ENCODE measurements around the gene CDH11.

Gene CDH11

DNA sequence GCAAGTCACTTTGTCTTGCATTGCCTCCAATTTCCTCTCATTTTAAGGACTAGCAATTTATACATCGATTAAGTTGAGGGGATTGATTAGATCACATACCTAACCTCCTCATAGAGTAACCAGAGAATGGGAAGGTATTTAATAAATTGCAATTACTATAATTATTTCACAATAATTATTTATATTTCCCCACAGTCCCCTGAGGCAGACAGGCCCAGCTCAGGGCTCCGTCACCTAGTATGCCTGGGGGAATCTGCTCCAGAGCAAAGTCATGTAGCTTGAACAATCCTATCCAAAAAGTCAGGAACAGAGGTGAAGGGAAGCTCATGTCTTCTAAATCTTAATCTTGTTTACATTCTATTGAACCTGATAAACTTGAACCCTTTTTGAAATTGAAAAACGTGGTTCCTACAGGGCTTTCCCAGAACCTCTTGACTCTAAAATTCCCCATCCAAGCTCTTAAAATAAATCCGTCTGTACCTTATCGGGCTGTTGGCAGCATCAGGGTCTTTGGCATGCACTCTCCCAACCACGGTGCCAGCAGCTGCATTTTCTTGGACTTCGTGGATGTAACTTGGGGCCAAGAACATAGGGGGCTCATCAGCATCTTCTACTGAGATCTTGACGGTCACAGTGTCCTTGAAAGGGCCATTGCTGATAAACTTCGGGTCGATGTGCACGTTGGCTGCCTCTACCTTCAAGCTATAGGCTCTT, 140.1 kb downstream of the CDH11 start:
- no peak for DNase-seq (ENCODE audit: low read depth, low spot score)

DNA sequence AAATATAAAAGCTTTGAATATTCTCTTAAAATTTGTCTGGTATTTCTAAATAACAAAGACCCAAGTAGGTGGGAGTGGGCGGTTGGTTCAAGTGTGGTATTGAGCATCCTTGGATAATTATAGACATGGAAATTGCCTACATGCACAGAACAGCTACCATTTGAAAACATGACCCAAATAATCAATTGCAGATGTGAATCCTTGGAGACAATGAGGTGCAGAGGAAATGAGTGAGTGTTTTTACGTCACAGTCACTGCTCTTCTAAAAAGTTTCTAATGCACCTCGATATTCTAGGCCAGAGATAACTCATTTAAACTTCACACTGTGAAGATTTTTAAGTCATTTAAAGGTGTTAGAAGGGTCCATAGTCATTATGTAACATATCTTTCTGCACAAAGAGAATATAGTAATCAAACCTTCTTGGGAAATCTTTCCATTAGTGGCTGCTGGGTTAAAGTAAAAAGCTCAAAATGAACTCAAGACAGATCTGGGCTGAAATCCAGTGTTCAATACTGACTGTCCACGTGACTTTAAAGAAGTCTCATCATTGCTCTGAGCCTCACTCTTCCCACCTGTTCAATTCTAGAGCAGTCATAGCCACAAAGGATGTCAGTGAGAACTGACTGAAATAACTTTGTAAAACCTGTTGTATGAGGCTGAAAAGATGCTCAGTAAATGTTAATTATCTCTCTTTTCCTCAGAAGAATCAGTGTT, 144.5 kb downstream of the CDH11 start:
- no peak for DNase-seq (ENCODE audit: low read depth, low spot score)

DNA sequence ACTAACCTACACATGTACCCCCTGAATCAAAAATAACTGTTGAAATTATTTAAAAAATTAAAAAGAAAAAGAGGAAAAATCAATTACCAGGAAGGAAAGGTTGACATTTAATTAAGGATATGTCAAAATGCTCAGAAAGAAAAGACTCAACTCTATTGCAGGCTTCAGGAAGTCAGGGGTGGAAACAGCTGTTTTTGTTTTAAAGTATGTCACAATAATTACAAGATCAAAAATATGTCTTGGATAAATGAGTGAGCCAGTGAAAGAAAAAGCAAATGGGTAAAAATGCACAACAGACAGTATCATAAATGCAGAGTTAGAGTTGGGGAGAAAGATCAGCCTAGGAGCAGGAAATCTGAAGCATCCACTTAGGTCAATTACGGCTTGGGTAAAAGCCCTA, 146.0 kb downstream of the CDH11 start:
- DNase-seq (ENCODE audit: low read depth, low spot score) = no peak

DNA sequence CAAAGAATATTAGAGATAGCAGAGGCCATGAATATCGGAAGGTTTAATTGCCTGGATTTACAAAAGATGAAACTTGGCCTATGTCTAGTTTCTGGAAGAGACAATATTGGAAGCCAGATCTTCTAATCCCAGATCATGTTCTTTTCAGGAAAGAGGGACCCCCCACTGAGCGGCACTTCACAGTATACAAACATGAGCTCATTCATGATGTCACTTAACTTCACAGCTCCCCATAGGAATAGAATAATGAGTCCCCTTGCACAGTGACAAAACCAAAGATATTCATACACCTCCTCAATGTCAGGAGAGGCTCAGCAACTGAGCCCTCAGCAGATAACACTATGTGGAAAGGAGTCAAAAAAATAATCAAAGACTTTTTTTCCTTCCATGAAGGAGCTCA, 147.5 kb downstream of the CDH11 start:
- no peak for DNase-seq (ENCODE audit: low read depth, low spot score)

DNA sequence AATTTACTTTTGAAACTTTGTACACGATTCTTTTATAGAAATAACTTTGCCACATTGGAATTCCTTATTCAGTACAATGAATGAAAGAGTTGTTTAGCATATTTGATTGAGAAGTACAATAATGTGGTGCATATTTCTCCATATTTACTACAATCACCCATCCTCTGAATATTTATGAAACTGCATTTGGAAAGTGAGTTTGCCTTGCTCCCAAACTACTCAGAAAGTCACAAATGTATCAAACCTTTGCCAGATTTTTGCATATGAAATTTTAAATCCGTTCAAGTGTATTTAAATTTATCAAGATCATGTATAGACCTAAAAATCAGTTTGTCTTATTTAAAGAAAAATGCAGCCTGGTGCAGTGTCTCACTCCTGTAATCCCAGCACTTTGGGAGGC, 148.7 kb downstream of the CDH11 start:
- DNase-seq (ENCODE audit: low read depth, low spot score) = no peak

DNA sequence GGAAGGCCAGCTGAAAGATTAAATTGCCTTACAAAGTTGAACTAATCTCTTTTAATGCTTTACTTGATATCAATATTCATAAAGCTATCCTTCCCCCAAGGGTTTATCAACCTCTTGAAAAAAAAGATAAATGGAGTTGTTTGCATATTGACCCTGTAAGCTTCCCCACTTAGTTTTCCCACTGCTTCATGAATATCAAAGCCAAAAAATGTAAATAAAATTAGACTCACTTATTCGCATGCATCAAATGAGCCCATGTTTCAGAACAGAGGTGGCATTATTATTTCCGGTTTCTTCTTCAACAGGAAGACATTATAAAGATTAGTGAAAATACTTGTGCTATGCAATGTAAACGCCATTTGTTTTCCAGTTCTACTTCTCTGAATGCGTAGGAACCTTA, 150.7 kb downstream of the CDH11 start:
- DNase-seq (ENCODE audit: low read depth, low spot score) = no peak

DNA sequence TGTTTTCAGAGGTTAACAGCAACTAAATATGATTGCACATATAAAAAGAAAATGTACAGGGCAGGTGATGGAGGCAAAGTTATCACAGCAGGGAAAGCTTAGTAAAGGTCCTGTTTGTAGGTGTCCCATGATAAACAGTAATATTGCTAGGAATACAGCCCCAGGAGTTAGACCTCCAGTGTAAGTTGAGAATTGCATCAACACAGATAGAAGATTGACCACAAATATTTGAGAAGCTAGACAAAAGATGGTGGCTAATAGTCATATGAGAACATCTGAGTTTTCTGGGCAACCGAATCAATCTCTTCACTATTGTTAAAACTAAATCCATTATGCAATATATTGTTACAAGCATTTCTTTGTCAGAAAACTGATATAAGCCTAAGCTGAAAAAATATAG, 152.6 kb downstream of the CDH11 start:
- no peak for DNase-seq (ENCODE audit: low read depth, low spot score)

DNA sequence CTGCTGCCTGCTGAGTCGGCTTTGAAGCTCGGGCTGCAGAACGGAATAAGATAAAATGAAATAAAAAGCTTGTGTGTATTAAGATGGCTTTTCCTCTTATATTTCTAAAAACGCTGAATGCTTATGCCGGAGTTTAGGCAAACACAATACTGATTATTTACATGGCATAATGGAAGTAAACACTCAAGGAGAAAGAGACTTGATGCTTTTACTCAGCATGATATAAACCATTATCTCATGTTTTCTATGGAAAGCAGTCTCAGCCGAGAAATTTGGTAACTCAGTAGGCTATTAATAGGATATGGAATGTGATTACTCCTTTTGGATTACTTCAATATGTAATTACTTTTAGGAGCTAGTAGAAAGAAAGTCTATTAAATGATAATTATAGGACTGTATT, 153.3 kb downstream of the CDH11 start:
- no peak for DNase-seq (ENCODE audit: low read depth, low spot score)

DNA sequence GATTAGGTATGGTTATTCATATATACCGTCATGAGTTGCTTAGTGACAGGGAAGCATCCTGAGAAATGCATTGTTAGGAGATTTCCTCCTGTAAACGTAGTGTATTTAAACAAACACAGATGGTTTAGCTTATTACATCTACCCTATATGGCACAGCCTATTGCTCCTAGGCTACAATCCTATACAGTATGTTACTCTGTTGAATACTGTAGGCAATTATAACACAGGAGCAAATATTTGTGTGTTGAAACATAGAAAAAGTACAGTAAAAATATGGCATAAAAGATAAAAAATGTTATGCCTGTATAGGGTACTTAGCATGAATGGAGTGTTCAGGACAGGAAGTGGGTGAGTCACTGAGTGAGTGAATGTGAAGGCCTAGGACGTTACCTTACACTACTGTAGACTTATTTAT, 157.7 kb downstream of the CDH11 start:
- no peak for DNase-seq (ENCODE audit: low read depth, low spot score)

DNA sequence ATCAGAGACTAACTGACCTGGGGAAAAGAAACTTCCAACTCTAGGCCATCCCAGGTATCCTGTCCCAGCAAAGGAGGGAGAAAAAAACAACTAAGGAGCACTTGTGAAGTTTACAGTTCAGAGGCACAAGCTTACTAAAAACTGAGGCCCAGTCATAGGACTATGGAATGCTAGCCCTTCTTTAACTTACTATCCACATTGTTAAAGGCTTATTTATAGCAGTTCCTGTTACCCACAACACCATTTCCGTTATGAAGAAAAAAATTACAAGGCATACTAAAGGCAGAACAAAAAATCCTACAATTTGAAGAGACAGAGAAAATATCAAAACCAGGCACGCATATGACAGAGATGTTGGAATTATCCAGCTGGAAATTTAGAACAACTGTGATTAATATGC, 159.1 kb downstream of the CDH11 start:
- no peak for DNase-seq (ENCODE audit: low read depth, low spot score)

DNA sequence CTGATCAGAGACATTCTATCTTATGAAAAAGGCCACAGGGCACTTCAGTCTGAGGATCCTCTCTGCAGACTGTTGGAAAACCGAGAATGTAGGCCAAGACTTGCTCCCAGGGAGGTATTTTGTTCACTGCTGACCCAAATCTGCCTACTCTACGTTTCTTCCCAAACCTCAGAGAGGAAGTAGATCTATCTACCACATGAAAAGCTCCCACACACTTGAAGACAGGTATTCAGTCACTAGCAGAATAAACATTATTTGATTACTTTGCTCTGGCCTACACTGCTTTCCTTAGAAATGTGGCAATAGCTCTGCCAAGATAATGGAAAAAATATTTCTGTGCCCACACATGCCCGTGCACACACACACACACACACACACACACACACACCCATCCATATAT, 164.6 kb downstream of the CDH11 start:
- DNase-seq (ENCODE audit: low read depth, low spot score) = no peak

DNA sequence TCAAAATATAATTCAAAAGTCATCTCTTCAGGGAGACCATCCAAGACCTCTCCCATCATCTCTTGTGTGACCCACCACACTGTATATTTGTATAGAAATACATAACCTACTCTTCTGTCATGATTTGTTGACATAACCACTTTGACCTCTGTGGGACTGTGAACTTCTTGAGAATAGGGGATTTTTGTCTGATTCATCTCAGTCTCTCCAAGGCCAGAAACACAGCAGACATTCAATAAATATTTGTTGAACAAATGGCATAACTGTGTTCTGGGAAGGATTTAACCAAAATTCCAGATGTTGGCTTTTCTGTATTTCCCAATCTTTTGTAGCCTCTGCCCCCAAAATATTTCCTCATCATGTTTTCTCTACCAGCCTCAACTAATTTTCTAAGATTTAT, 169.7 kb downstream of the CDH11 start:
- DNase-seq (ENCODE audit: low read depth, low spot score) = no peak

DNA sequence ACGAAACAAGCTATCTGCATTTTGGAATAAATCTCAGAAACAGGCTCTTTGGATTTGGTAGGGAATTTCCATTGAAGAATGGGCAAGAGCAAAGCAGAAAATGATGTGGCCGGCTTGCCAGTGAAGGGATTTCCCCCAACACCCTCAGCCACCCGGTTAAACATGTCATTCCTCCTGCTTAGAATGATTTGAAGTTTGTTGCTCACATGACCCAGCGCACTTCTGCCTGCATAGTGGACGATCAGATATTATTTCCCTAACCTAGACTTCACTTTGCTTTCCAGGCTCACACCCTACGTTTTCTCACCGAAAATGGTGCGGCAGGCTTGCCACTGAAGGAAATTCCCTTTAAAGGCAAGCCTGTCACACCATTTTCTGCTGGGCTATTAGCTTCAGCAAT, 170.7 kb downstream of the CDH11 start:
- DNase-seq (ENCODE audit: low read depth, low spot score) = no peak

DNA sequence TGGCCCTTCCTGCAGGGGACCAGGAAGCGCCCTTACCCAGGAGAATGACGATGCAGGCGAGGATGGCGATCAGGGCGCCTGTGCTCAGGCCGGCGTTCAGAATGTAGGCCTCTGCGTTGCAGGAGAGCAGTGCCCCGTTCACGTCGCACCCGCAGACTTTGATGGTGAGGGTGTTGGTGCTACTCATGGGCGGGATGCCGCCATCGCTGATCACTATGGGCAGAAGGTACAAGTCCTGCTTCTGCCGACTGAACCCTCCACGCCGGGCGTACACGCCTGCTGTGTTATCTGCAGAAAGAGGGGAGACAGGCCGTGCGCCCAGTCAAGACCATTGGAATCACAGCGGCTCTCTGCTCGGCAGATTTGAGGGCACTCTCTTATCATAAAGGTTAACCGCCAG, 171.1 kb downstream of the CDH11 start:
- DNase-seq (ENCODE audit: low read depth, low spot score) = no peak

DNA sequence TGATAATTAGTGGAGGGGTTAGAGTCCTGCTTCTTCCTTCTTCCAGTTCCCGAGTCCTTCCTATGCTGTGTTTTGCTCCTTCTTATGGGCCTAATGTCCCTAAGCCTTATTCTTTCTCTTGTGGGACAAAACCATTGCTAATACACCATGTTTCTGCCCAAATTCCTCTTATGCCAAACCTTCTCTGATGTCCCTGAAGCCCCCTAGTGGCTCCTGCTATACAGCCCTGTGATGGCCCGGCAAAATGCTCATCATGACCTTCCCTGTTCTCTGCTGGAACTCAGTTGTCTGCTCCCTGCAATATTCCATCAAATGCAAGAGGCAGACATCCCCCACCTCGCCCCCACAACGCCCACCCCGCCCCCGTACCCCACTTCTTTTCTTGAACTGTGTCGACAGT, 171.6 kb downstream of the CDH11 start:
- no peak for DNase-seq (ENCODE audit: low read depth, low spot score)

DNA sequence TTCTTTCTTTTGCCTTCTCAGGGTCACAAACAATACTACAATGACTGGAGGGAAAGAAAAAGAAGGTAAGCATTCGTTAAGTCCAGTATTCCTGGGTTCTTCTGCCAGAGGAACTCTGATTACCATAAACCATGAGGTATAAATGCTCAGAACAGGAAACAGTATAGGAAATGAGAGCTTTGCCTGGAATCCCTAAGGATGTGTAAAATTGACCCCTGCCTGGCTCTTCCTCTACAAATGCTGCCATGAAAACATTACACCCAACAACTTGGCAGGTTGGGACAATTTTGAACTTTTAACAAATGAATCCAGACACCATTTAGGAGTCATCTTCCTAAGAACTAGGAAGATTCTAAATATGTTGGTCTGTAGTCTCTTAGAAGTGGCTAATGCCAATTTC, 173.8 kb downstream of the CDH11 start:
- DNase-seq (ENCODE audit: low read depth, low spot score) = no peak

DNA sequence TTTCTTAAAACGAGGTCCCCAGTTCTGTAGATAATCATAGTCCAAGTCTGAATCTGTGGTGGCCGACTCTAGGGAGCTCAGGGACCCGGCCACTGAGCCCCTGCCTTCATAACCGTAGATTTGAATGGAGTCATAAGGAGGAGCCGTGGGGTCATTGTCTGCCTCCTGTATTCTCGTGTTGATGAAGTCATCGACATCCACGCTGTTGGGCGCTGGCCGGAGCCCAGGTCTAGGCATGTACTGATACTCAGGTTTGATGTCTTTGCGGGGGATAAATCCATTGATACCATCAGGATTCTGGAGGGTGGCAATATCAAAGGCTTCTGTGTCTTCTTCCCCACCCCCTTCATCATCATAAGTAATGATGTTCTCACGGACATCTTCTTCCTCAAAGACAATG, 174.2 kb downstream of the CDH11 start:
- DNase-seq (ENCODE audit: low read depth, low spot score) = no peak

DNA sequence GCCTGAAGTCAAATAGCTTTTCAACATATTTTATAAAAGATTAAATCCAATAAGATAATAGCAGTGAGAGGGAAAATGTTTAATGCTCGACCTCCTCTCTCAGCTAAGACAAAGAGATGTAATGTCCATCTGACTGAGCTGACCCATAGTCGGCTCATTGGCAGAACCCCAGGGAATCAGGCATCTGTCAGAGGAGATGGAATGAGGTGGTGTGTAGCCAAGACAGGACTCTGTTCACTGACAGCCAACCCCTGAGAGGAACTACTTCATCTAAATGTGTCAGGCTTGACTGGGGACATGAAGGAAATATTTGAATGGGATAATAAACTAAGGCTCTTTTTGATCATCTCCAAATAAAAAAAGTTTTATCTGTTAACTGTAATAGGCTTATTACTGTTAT, 188.0 kb downstream of the CDH11 start:
- no peak for DNase-seq (ENCODE audit: low read depth, low spot score)

DNA sequence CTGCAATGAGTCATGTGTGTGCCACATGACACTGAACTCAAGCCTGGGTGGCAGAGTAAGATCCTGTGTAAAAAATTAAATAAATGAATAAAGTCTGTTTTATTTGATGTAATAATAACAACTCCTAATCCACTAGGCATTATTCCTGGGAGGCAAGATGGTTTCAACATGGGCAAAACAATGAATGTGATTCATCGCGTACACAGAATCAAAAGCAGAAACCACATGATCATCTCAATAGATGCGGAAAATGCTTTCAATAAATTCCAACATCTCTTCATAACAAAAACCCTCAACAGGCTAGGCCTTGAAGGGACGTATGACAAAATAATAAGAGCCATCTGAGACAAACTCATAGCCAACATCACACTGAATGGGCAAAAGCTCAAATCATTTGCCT, 195.4 kb downstream of the CDH11 start:
- no peak for DNase-seq (ENCODE audit: low read depth, low spot score)

DNA sequence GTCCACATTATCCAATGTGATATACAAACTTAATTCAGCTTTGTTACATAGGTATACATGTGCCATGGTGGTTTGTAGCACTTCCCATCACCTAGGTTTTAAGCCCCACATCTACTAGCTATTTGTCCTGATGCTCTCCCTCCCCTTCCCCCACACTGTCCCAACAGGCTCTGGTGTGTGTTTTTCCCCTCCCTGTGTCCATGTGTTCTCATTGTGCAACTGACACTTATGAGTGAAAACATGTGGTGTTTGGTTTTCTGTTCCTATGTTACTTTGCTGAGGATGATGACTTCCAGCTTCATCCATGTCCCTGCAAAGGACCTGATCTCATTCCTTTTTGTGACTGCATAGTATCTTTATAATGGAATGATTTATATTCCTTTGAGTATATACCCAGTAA, 196.7 kb downstream of the CDH11 start:
- no peak for DNase-seq (ENCODE audit: low read depth, low spot score)

DNA sequence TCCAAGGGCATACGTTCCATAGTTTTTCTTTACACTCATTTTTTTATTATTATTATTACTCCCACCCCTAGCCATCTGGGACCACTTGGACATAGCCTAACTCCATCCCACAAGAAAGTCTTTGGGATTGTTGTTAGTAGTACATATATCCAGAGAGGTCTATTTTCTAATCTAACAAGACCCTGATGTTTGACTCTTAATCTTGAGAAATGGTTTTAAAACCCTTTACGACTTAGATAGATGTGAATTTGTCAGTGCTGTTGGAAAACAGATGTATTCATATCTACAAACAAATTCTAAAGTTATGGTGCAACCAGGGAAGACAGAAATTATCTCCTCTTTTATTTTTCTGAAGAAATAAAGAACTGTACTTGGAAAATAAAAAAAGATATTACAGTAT, 197.8 kb downstream of the CDH11 start:
- no peak for DNase-seq (ENCODE audit: low read depth, low spot score)

DNA sequence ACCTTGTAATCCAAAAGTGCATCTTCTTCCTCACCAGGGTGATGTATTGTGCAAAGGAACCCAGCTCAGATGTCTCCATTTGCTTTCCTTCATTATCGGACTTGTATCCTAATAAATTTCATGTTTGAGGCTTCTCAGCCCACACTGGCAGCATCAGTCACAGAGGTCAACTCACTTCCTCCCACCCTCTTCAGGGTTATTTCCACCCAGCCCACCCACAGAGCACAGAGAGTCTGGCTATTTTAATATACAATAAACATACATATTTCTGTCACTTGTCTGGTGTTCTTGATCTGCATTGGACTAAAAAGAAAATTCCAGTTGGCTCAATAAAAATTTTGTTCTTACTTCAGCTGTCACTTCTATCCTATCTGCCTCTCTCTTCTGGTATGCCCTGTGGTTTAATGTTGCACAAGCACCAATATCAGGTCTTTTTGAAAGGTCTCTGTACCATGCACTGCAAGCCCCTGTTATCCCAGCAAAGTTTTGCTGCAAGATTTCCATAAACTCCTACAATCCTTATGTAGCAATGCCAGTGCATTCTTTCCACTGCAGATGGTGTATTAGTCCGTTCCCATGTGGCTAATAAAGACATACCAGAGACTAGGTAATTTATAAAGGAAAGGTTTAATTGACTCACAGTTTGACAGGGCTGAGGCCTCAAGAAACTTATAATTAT, 201.8 kb downstream of the CDH11 start:
- DNase-seq (ENCODE audit: low read depth, low spot score) = no peak

DNA sequence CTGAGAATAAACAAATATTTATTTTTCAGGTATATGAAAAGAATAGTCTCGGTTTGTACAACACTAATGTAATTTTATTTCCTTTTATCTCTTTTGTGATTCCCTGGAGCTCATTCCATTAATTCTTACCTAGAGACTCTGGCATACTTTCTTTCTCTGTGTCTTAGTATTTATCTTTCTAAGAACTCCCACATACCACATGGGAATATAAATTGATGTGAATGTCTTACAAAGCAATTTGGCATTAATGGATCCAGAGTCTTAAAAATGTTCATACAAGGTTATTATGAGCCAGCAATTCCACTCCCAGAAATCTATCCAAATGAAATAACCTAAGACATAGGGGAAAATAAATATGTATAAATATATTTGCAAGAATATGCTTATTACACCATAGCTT, 202.7 kb downstream of the CDH11 start:
- DNase-seq (ENCODE audit: low read depth, low spot score) = no peak
